Transverse colon (tissue), 4 donors: ENCODE data around the gene MTMR4. TPM values are rescaled to one million over a fixed set of nuclear protein-coding genes. Genes with fewer than 3 reads are reported as not detected.
"Not testable (repeated sequence)": the region's sequence is repeated elsewhere in the genome, so short reads cannot be mapped to it uniquely, and the experiment has no call there.

Source experiments
- DNase-seq: peaks from one replicate; pipeline ENCODE4 v3.0.0-alpha.2; 2019
- H3K27ac ChIP-seq, 4 donors: fragments of 200-600 bp; sonication (generic); 2 replicates each; pipeline ENCODE4 v1.5.1; 2016 to 2018; ENCODE audit warnings: inconsistent platforms in 4 of 4
- H3K27me3 ChIP-seq: fragments of 200-600 bp; sonication (generic); 2 replicates; pipeline ENCODE4 v1.5.1; 2017; ENCODE audit warnings: inconsistent platforms
- H3K36me3 ChIP-seq, 4 donors: fragments of 200-600 bp; sonication (generic); 2 replicates each; pipeline ENCODE4 v1.5.1; 2017 to 2019; ENCODE audit warnings: inconsistent platforms in 4 of 4
- H3K4me1 ChIP-seq, 4 donors: fragments of 200-600 bp; sonication (generic); 2 replicates each; pipeline ENCODE4 v1.5.1; 2017 to 2020; ENCODE audit warnings: inconsistent platforms in 4 of 4
- H3K4me3 ChIP-seq, 4 donors: fragments of 200-600 bp; sonication (generic); 1 replicate in 1 of 4; 2 replicates in 3 of 4; pipeline versions ENCODE4 v1.5.1 to v1.6.1; 2017 to 2019; ENCODE audit warnings: inconsistent platforms in 4 of 4
- H3K9me3 ChIP-seq, 2 donors: fragments of 200-600 bp; sonication (generic); 2 replicates each; pipeline ENCODE4 v1.5.1; 2017 to 2019; ENCODE audit warnings: inconsistent platforms in 2 of 2
- CTCF ChIP-seq, 5 experiments: fragments of 200-600 bp in 3 of 5; fragments of 450-650 bp in 2 of 5; sonication (generic) in 3 of 5; IDR thresholded peaks; 1 replicate in 2 of 5; 2 replicates in 3 of 5; pipeline ENCODE4 v1.5.1; 2016 to 2017; ENCODE audit warnings: antibody characterized with exemption in 5 of 5, inconsistent platforms in 3 of 5, mild to moderate bottlenecking in 2 of 5, moderate library complexity in 1 of 5
- EP300 ChIP-seq: sonication (generic); formaldehyde crosslinking; IDR thresholded peaks from one replicate; pipeline ENCODE4 v1.6.1; 2017; ENCODE audit warnings: antibody characterized with exemption, low read depth
- POLR2A ChIP-seq: fragments of 450-650 bp; IDR thresholded peaks from one replicate; pipeline ENCODE4 v1.6.1; 2016; ENCODE audit warnings: antibody characterized with exemption, mild to moderate bottlenecking, moderate library complexity
- POLR2AphosphoS5 ChIP-seq, 3 donors: sonication (generic); formaldehyde crosslinking; IDR thresholded peaks; one replicate each; pipeline ENCODE4 v1.6.1; 2016; ENCODE audit warnings: antibody characterized with exemption in 3 of 3
- WGBS, 2 donors: methylation state at CpG; one replicate each; pipeline ENCODE4 v1.1.5; 2018; ENCODE audit warnings: low coverage in 1 of 2; 5-methylcytosine and 5-hydroxymethylcytosine counted together
- in situ Hi-C, 4 donors: fragments of 200-750 bp; cut with MboI; loops; one replicate each; pipeline versions ENCODE4 v1.15.0 to v1.15.1; 2017; ENCODE audit warnings: low sequenced_read_pairs in 3 of 4, low pct_ligation_motif_present in 1 of 4, low pct_unique_long_range_greater_than_20kb in 1 of 4
- intact Hi-C: fragments of 100-400 bp; cut with DNase I; formaldehyde crosslinking; loops from one replicate; pipeline ENCODE4 v1.15.1; 2023; ENCODE audit warnings: low total_unique reads
- total RNA-seq, 4 donors: library from RNA; depleted of rRNA; stranded (reverse); fragments of >200 nt; gene quantifications; one replicate each; pipeline ENCODE4 v1.1.0, GENCODE V29; 2016

MTMR4 gene
- total RNA-seq, 4 donors from 2014 or later: 43.2 to 79.6 (median 53.1) TPM

- Histone ChIP-seq H3K27me3 (no peaks in the 10 kb centered on the region), H3K36me3 (peaks cover 0 to 85% (median 44%) of the 10 kb centered on the region in 4 donors), H3K9me3 (no peaks in the 10 kb centered on the region), H3K4me1 (no peaks in the 10 kb centered on the region), H3K4me3 (no peak overlapping the region), H3K27ac (no peak overlapping the region)
- no peak for TF ChIP-seq EP300
- in situ Hi-C loops (no loop called here), intact Hi-C loops (no loop called here)
- no peak for DNase-seq
- WGBS, 2 donors: 93% methylated on average over 10 of the region's 13 CpGs; no CpG with 5 or more reads in 1 of the 2 donors
Observed at GRCh38 chr17:58507123-58507634, 7.3 kb downstream of the MTMR4 start.

GRCh38 chr17:58506354-58507080 lies 7.9 kb downstream of the MTMR4 start:
- no peak for DNase-seq
- TF ChIP-seq CTCF (IDR thresholded peaks at IDR 0.05): no peak
- no peak for TF ChIP-seq POLR2A
- no peak for TF ChIP-seq POLR2AphosphoS5 (IDR thresholded peaks at IDR 0.05)
- TF ChIP-seq EP300: no peak
- WGBS, 2 donors: 90% methylated on average over 7 of the region's 7 CpGs; no CpG with 5 or more reads in 1 of the 2 donors
- intact Hi-C loops (no loop called here), in situ Hi-C loops (no loop called here)
- Histone ChIP-seq H3K36me3 (peaks cover 0 to 90% (median 45%) of the 10 kb centered on the region in 4 donors), H3K4me3 (no peak overlapping the region), H3K27me3 (no peaks in the 10 kb centered on the region), H3K9me3 (no peaks in the 10 kb centered on the region), H3K27ac (no peak overlapping the region), H3K4me1 (no peaks in the 10 kb centered on the region)

- peak overlapping the region in 2 of 4 donors; percentile 49 to 50 for H3K27ac ChIP-seq
- 80 to 82% methylated on average over 2 to 11 of the region's 11 CpGs for WGBS, 2 donors
- in situ Hi-C loops: no loop called here
- no peaks in the 10 kb centered on the region for H3K4me1 ChIP-seq
- TF ChIP-seq POLR2AphosphoS5 (IDR thresholded peaks at IDR 0.05) (no peak), CTCF (IDR thresholded peaks at IDR 0.05) (no peak), EP300 (no peak), POLR2A (no peak)
- peaks cover 0 to 91% (median 45%) of the 10 kb centered on the region in 4 donors for H3K36me3 ChIP-seq
- peak; percentile 27 for DNase-seq
- intact Hi-C loops: no loop called here
- no peaks in the 10 kb centered on the region for H3K27me3 ChIP-seq
- H3K9me3 ChIP-seq: no peaks in the 10 kb centered on the region
- H3K4me3 ChIP-seq: no peak overlapping the region
Observed at GRCh38 chr17:58504826-58505351, 9.5 kb downstream of the MTMR4 start.

- H3K27ac ChIP-seq: no peak overlapping the region
- no peak for TF ChIP-seq EP300
- no peak for TF ChIP-seq POLR2AphosphoS5 (IDR thresholded peaks at IDR 0.05)
- TF ChIP-seq POLR2A: no peak
- TF ChIP-seq CTCF (IDR thresholded peaks at IDR 0.05): no peak
- H3K4me3 ChIP-seq: no peak overlapping the region
- no peaks in the 10 kb centered on the region for H3K9me3 ChIP-seq
- intact Hi-C loops: no loop called here
- no peaks in the 10 kb centered on the region for H3K4me1 ChIP-seq
- in situ Hi-C loops: no loop called here
- no peak for DNase-seq
- H3K36me3 ChIP-seq: peaks cover 0 to 86% (median 42%) of the 10 kb centered on the region in 4 donors
- WGBS, 2 donors: 33 to 88% methylated on average over 1 to 8 of the region's 8 CpGs
- H3K27me3 ChIP-seq: no peaks in the 10 kb centered on the region
Observed at GRCh38 chr17:58503866-58504265, 10.6 kb downstream of the MTMR4 start.

GRCh38 chr17:58503134-58503533 lies 11.3 kb downstream of the MTMR4 start:
- H3K4me3 ChIP-seq, H3K4me1 ChIP-seq, intact Hi-C loops, DNase-seq, H3K27ac ChIP-seq, in situ Hi-C loops, H3K27me3 ChIP-seq, H3K9me3 ChIP-seq: not testable (repeated sequence)
- peaks cover 0 to 79% (median 39%) of the 10 kb centered on the region in 4 donors for H3K36me3 ChIP-seq
- 93% methylated on average over 6 of the region's 6 CpGs; no CpG with 5 or more reads in 1 of the 2 donors for WGBS, 2 donors
